GM23248 (cell line): Measurements from ENCODE around the gene LRFN2.

Experiments used
- EZH2 ChIP-seq: fragments of 200-600 bp; sonication (generic); IDR thresholded peaks from 2 replicates; pipeline ENCODE4 v1.6.1; 2018; ENCODE audit warnings: antibody characterized with exemption, mild to moderate bottlenecking; ENCODE audit not compliant: insufficient read depth, poor library complexity, severe bottlenecking
- EZH2phosphoT487 ChIP-seq: fragments of 200-600 bp; sonication (generic); IDR thresholded peaks from 2 replicates; pipeline ENCODE4 v1.6.1; 2018; ENCODE audit warnings: antibody characterized with exemption, moderate library complexity, mild to moderate bottlenecking, low read depth; ENCODE audit not compliant: insufficient read depth

DNA sequence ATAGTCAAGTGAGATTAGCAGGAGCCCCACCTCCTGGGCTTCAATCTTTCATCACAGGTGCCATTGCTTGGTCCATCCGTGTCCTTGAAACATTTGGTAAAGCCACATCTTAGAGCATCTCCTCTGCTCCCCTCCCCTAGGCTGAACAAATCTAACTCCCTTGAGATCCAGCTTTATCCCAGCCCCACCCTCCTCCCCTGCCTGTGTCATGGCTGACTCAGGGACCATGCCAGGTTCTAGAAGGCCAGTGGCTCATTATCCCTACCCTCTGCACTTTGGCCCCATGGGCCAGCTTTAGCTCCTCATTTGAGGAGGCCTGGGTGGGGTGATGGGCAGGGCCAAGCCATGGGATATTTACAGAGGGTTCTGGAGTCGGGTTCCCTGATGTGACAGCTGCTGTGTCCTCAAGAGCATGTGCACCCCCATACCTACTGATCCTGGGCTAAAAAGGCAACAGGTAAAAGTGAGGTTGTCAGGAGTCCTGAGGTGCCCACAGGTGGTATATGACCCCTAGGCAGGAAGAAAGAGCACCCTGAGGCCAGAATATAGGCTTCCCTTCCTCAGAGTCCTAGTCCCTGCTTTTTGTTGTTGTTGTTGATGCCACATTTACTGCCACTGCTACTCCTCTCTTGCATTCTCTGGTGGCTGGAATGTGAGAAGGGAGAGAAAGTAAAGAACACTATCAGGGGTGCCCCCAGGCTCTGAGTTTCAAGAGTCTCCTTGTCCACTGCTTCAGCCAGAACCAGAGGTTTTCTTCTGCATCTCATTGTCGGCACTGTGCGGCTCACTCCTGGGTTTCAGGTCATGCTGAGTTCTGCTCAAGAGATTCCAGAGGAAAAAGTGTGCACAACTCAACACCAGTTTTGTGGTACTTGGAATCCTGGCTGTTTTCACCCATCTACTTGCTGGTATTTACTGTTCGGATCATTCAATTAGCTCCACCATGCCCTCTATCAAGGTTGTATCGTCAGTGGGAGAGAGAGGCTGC lies 228.4 kb downstream of the LRFN2 start:
- no peak for TF ChIP-seq EZH2
- no peak for TF ChIP-seq EZH2phosphoT487
